ENCODE results near the gene CADM2. TPM values are rescaled to one million over a fixed set of nuclear protein-coding genes. Genes with fewer than 3 reads are reported as not detected.
A peak's percentile ranks its signal among the peaks of the same experiment; 100 is the strongest.

CADM2 gene
- total RNA-seq, 1 donor from 2014 or later = 0.55 TPM

DNA sequence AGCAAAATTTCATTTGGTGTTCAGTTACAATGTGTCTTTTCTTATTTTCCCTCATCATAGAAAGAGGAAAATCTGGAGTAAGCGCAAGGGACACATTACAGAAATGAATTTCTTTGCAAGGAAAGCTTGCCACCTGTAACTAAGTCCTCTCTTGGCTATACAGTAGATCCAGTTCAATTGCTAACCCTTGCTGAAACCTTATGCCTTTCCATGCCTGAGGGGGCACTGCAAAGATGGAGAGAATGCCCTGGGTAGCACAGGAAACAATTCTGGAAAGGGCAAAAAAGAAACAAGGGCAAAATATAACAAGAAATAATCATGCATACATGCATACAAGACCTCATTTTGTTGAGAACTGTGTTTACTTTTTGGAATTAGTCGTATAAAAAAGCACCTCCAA is 4.3 kb downstream of the CADM2 start:
- H3K36me3 ChIP-seq = no peaks in the 10 kb centered on the region
- no peaks in the 10 kb centered on the region for H3K9me3 ChIP-seq
- H3K27me3 ChIP-seq = peaks cover 48% of the 10 kb centered on the region
- TF ChIP-seq, protein P1, sequence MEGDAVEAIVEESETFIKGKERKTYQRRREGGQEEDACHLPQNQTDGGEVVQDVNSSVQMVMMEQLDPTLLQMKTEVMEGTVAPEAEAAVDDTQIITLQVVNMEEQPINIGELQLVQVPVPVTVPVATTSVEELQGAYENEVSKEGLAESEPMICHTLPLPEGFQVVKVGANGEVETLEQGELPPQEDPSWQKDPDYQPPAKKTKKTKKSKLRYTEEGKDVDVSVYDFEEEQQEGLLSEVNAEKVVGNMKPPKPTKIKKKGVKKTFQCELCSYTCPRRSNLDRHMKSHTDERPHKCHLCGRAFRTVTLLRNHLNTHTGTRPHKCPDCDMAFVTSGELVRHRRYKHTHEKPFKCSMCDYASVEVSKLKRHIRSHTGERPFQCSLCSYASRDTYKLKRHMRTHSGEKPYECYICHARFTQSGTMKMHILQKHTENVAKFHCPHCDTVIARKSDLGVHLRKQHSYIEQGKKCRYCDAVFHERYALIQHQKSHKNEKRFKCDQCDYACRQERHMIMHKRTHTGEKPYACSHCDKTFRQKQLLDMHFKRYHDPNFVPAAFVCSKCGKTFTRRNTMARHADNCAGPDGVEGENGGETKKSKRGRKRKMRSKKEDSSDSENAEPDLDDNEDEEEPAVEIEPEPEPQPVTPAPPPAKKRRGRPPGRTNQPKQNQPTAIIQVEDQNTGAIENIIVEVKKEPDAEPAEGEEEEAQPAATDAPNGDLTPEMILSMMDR (IDR thresholded peaks at IDR 0.05) = no peak
- DNase-seq (no peak), ATAC-seq (no peak)
- H3K27ac ChIP-seq = no peak overlapping the region
- intact Hi-C loops (cut with DNase I) = no loop called here
- peaks cover 8% of the 10 kb centered on the region for H3K4me1 ChIP-seq
- H3K4me3 ChIP-seq = no peak overlapping the region

DNA sequence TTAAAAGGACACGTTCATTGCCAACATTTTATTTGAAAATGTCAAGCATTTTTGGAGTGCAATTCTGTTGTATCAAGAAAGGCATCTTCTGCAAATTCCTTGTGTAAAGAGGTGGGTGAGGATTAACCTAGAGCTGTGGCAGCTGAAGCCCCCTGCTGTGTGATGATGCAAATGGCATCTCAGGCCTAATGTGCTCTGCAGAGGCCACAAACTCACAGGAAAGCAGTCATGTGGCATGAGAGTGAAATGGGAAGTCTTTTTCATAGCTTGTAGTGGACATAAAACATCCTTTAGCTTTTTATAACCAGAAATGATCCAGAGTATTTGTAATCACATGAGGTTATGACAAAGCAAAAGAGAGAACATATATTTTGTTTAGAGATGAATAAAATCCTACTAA is 6.4 kb downstream of the CADM2 start:
- peaks cover 36% of the 10 kb centered on the region for H3K27me3 ChIP-seq
- H3K9me3 ChIP-seq = no peaks in the 10 kb centered on the region
- TF ChIP-seq, protein P1 (IDR thresholded peaks at IDR 0.05) = no peak
- no peak overlapping the region for H3K27ac ChIP-seq
- intact Hi-C loops (cut with DNase I) = no loop called here
- no peak overlapping the region for H3K4me3 ChIP-seq
- no peaks in the 10 kb centered on the region for H3K4me1 ChIP-seq
- DNase-seq (no peak), ATAC-seq (no peak)
- no peaks in the 10 kb centered on the region for H3K36me3 ChIP-seq

DNA sequence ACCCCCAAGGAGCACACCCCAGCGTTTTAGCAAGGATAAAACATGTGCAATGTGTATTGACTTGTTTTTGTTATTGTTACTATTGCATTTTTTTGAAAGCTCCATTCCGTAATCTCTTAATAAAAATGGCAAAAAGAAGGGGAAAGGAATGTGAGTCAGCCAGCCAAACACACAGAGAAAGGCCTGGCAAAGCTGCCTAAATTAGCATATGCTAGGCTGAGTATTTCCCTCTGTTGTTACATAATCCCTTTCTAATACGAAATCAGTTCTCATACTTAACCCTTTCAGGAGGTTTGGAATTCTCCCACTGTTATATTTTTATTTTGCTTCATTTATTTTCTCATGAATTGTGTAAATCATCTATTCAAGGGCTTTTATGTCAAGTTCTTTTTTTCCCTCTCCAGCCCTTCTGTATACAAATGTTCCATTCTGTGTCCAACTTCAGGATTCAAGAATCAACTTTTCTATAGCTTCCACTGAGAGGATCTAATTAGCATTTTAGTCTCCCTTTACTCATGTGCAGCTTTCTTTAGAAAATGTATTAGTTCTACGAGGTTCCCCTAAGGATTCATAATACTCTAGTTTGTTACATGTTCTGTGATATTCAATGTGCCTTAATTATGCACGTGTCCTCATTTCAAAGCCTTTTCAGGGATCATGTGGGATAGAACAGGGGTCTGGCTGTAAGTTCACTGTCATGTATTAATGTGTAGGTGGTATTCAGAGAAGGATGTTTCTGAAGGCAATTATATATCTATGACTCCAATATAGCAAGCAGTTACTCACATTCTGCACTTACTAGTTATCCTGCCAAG is 9.2 kb downstream of the CADM2 start:
- Histone ChIP-seq H3K27ac (no peak overlapping the region), H3K9me3 (no peaks in the 10 kb centered on the region), H3K4me1 (no peaks in the 10 kb centered on the region), H3K36me3 (no peaks in the 10 kb centered on the region), H3K4me3 (no peak overlapping the region), H3K27me3 (peaks cover 8% of the 10 kb centered on the region)
- TF ChIP-seq, protein P1 (IDR thresholded peaks at IDR 0.05) = no peak
- intact Hi-C loops (cut with DNase I) = no loop called here
- no peak for ATAC-seq
- no peak for DNase-seq

GRCh38 chr3:84968701-84969235 is 10.0 kb downstream of the CADM2 start:
- TF ChIP-seq, protein P1 (IDR thresholded peaks at IDR 0.05) = no peak
- Histone ChIP-seq H3K4me1 (no peaks in the 10 kb centered on the region), H3K4me3 (no peak overlapping the region), H3K36me3 (no peaks in the 10 kb centered on the region), H3K27me3 (no peaks in the 10 kb centered on the region), H3K9me3 (no peaks in the 10 kb centered on the region), H3K27ac (no peak overlapping the region)
- DNase-seq = no peak
- no peak for ATAC-seq
- intact Hi-C loops (cut with DNase I) = no loop called here

- ATAC-seq = no peak
- Histone ChIP-seq H3K27ac (no peak overlapping the region), H3K4me3 (no peak overlapping the region), H3K36me3 (no peaks in the 10 kb centered on the region), H3K9me3 (no peaks in the 10 kb centered on the region), H3K27me3 (no peaks in the 10 kb centered on the region), H3K4me1 (no peaks in the 10 kb centered on the region)
- DNase-seq = no peak
- TF ChIP-seq, protein P1 (IDR thresholded peaks at IDR 0.05) = peak; percentile 21
- intact Hi-C loops (cut with DNase I) = no loop called here
Measured at GRCh38 chr3:84974347-84974746, 15.6 kb downstream of the CADM2 start.

Measured in upper lobe of right lung (tissue), 1 donor.